ENCODE results near the gene METTL14. TPM values are rescaled to one million over a fixed set of nuclear protein-coding genes. Genes with fewer than 3 reads are reported as not detected.

Gene METTL14
- total and polyA plus RNA-seq, 12 donors = 4.8 to 37.2 (median 31.5) TPM

GRCh38 chr4:118749347-118749988 is 64.3 kb downstream of the METTL14 start:
- no peak for DNase-seq
- no peak overlapping the region for H3K4me3 ChIP-seq
- no peak for TF ChIP-seq CTCF (IDR thresholded peaks at IDR 0.05)
- no peaks in the 10 kb centered on the region for H3K27me3 ChIP-seq
- intact Hi-C loops (cut with DNase I) = loop anchor here in 9 of 10 donors (10.0 kb wide), 9 partner anchors 65 to 545 kb away; partner anchors contain the start of gene SYNPO2 (in 2 of the 9)
- H3K4me1 ChIP-seq = peaks cover 13 to 85% (median 55%) of the 10 kb centered on the region in 9 donors
- ATAC-seq = peak in 3 of 8 donors; percentile 4 to 37 (median 34)
- H3K9me3 ChIP-seq = no peaks in the 10 kb centered on the region
- 42 to 47% methylated on average over 5 of the region's 5 CpGs for WGBS, 2 donors
- peak overlapping the region in 9 of 10 donors; percentile 25 to 81 (median 70) for H3K27ac ChIP-seq
- H3K36me3 ChIP-seq = peaks cover 0 to 97% (median 5%) of the 10 kb centered on the region in 9 donors

- 69 to 85% methylated on average over 2 of the region's 2 CpGs for WGBS, 2 donors
- no peak for TF ChIP-seq CTCF (IDR thresholded peaks at IDR 0.05)
- Histone ChIP-seq H3K27ac (peak overlapping the region in 9 of 10 donors; percentile 11 to 81 (median 45)), H3K27me3 (no peaks in the 10 kb centered on the region), H3K36me3 (peaks cover 0 to 95% (median 5%) of the 10 kb centered on the region in 9 donors), H3K4me3 (no peak overlapping the region), H3K9me3 (no peaks in the 10 kb centered on the region), H3K4me1 (peaks cover 10 to 93% (median 63%) of the 10 kb centered on the region in 9 donors)
- ATAC-seq = peak; percentile 32 to 73 (median 52)
- intact Hi-C loops (cut with DNase I) = loop anchor here in 1 of 10 donors (10.0 kb wide), 1 partner anchor 283 kb away; no protein-coding TSS in a partner anchor
- peak in 1 of 2 donors; percentile 42 for DNase-seq
Measured at GRCh38 chr4:118751629-118752323, 66.6 kb downstream of the METTL14 start.

- H3K36me3 ChIP-seq = peaks cover 0 to 95% (median 5%) of the 10 kb centered on the region in 9 donors
- no peaks in the 10 kb centered on the region for H3K9me3 ChIP-seq
- intact Hi-C loops (cut with DNase I) = loop anchor here in 1 of 10 donors (10.0 kb wide), 1 partner anchor 282 kb away; no protein-coding TSS in a partner anchor
- no peak overlapping the region for H3K4me3 ChIP-seq
- DNase-seq (no peak), ATAC-seq (no peak)
- peak overlapping the region in 6 of 10 donors; percentile 37 to 81 (median 72) for H3K27ac ChIP-seq
- no peak for TF ChIP-seq CTCF (IDR thresholded peaks at IDR 0.05)
- H3K27me3 ChIP-seq = no peaks in the 10 kb centered on the region
- 61 to 70% methylated on average over 2 of the region's 2 CpGs for WGBS, 2 donors
- H3K4me1 ChIP-seq = peaks cover 7 to 96% (median 68%) of the 10 kb centered on the region in 9 donors
Measured at GRCh38 chr4:118752551-118752950, 67.4 kb downstream of the METTL14 start.

- ATAC-seq (no peak), DNase-seq (no peak)
- H3K27ac ChIP-seq = peak overlapping the region in 7 of 10 donors; percentile 37 to 77 (median 70)
- peaks cover 7 to 96% (median 73%) of the 10 kb centered on the region in 9 donors for H3K4me1 ChIP-seq
- no peak overlapping the region for H3K4me3 ChIP-seq
- no peaks in the 10 kb centered on the region for H3K9me3 ChIP-seq
- intact Hi-C loops (cut with DNase I) = loop anchor here in 1 of 10 donors (10.0 kb wide), 1 partner anchor 282 kb away; no protein-coding TSS in a partner anchor
- no peaks in the 10 kb centered on the region for H3K27me3 ChIP-seq
- H3K36me3 ChIP-seq = peaks cover 0 to 95% (median 5%) of the 10 kb centered on the region in 9 donors
- TF ChIP-seq CTCF (IDR thresholded peaks at IDR 0.05) = no peak
Measured at GRCh38 chr4:118753096-118753495, 67.9 kb downstream of the METTL14 start.
